HG02938 (cell line): ENCODE measurements around the gene FRMD4A.

ENCODE experiments used
- ATAC-seq: cut with Tn5 transposase; IDR thresholded peaks from one replicate; pipeline ENCODE4 v1.9.1; 2021; ENCODE audit warnings: mild to moderate bottlenecking, moderate library complexity; ENCODE audit not compliant: unreplicated experiment

Gene FRMD4A

GRCh38 chr10:14024329-14025202 is 306.2 kb downstream of the FRMD4A start:
- no peak for ATAC-seq

GRCh38 chr10:14023673-14024328 is 306.9 kb downstream of the FRMD4A start:
- ATAC-seq: no peak

- no peak for ATAC-seq
Measured at GRCh38 chr10:14022954-14023672, 307.6 kb downstream of the FRMD4A start.

DNA sequence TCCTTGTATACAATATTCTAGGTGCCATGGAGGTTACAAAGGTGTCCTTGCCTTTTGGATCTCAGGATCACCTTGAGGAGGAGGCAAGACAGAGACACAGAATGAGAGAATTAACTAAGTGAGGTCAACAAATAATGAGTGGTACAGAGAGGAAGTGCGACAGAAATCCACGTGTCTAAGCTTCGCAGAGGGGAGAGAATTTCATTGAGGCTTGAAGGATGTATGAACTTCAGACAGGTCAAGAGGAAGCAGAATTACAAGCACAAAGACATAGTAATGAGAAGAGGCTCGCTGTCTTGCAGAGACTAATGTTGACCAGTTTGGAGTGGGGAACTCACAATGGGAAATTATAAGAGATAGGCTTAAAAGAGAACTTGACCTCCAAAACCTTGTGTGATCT is 308.7 kb downstream of the FRMD4A start:
- ATAC-seq: no peak

DNA sequence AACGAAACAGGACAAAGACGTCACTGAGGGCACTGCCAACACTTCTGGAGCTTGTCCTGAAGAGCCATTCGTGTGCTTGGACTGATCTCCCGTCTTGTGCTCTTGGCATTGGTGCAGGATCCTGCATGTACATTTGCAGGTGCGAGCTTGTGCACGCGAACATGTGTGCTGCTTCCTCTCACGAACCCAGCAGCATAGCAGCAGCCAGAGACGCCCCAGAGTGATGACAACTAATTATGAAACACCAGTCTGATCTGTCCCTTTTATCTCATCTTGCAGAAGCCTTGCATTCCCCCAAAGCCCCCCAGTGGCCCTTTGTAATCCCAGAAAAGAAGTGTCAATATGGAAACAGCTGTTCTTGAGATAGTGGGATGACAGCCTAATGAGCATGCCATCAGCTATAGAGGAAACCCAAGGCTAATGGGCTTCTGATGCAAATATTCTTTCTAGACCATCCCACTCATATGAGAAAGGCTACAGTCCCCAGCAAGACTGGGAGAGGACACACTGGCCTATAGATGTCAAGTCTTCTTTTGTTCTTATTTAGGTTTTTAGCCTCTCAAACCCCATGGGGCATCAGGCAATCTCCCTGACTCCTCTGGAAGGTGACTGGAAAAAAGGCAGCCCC is 310.6 kb downstream of the FRMD4A start:
- ATAC-seq: no peak

- ATAC-seq: no peak
Measured at GRCh38 chr10:14017467-14017866, 313.3 kb downstream of the FRMD4A start.

DNA sequence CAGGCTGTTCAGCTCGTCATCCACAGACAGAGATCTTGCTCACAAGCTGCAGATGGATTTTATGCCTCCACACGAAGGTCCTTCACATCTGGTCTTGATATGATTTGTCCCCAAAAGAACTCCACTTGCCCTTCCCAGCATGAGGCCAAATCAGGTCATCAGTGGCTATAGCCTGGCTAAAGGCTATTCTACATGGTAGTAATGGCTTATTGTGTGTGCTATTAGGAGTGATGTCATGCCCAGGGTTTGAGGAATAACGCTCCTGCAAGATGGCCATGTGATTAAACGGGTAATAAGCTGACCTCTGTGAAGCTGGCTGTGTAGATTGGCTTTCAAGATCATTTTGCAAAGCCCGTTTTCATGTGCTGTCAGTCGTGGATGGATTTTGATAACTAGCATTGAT is 313.8 kb downstream of the FRMD4A start:
- ATAC-seq: no peak

GRCh38 chr10:14016011-14016536 is 314.6 kb downstream of the FRMD4A start:
- ATAC-seq: no peak

DNA sequence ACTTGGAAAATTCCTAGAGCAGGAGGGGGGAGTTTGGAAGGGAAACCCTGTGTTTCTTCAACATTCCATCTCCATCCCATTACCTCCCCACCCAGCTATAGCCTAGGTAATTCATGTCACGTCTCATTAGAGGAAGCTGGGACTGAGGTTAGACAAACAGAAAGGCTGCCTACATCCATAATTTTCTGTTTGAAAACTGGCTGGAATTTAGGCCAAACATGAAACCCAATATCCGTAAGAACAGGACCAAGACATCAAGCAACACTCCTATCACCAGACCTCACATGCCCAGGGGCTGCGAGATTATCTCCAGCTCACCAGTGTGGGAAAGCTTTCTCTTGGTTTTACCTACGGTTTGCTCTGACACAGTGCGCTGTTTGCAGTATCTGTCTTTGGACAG is 316.3 kb downstream of the FRMD4A start:
- ATAC-seq: no peak

DNA sequence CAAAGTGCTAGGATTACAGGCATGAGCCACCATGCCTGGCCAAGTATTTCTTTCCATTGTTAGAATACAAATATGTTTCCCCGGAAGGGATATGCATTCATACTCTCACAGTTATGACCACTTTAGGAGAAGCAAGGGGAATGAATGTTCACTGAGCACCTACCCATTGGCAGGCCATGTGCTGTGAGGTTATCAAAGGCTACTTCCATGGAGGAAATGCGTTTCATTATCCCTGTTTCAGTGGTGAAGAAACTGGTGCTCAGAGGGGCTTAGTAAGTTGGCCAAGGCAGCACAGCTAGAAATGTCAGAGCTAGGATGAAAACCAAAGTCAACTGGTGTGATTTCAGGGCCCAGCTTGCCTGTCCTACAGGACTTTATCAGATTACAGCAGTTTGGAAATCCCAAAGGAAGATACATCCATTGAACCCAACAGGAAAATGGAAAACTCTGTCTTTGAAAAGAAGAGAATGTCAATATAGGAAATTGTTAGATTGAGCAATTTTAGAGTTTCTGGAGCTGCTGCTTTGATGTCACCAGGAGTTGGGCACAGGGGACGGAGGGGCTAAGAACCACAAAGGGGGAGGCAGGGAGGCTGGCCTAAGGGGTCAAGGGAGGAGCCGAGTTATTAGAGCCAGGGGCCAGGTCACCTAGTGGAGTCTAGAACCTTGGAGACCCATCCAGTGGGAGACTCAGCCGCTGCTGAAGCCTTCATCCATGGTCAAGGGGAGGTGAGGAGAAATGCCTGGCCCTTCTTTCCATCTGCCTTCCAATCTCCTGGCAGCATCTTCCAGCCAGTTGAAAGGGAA is 319.8 kb downstream of the FRMD4A start:
- ATAC-seq: no peak

DNA sequence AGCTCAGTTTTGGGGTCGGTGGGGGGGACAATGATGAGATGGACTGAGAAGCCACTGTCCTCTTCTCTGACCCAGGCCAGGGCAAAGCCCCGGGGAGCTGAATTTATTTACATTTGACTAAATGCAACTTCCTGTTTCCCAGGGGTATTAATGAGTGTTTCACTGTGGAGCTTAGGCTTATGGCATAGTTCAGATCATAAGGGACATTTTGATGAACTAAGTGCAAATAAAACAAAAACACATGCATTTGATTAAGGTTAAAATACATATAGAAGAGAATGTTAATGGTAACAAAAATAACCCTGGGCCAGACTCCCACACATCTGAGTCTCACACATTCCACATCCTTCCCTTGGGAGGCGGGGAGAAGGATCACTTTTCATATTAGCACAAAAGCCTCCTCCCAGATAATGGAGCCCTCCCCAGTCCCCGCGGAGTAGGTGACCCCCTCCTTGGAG is 320.6 kb downstream of the FRMD4A start:
- ATAC-seq: no peak

- ATAC-seq: no peak
Measured at GRCh38 chr10:14009371-14010100, 321.2 kb downstream of the FRMD4A start.

DNA sequence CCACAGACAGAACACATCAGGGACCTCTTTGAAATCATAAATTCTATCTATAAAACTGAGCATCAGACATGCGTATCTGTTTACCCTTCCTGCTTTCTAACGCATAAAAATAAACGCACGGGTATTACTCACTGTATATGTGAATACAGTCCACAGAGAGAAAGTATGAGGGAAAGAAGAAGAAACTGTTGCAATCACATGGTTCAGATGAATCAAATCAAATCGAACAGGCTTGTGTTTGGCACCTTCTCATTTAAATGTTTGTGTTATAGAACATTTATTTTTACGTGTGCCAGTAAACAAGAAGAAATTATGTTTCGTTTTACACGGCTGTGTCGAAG is 322.0 kb downstream of the FRMD4A start:
- no peak for ATAC-seq

- no peak for ATAC-seq
Measured at GRCh38 chr10:14004536-14004935, 326.2 kb downstream of the FRMD4A start.

- ATAC-seq: no peak
Measured at GRCh38 chr10:14003517-14004184, 327.1 kb downstream of the FRMD4A start.

DNA sequence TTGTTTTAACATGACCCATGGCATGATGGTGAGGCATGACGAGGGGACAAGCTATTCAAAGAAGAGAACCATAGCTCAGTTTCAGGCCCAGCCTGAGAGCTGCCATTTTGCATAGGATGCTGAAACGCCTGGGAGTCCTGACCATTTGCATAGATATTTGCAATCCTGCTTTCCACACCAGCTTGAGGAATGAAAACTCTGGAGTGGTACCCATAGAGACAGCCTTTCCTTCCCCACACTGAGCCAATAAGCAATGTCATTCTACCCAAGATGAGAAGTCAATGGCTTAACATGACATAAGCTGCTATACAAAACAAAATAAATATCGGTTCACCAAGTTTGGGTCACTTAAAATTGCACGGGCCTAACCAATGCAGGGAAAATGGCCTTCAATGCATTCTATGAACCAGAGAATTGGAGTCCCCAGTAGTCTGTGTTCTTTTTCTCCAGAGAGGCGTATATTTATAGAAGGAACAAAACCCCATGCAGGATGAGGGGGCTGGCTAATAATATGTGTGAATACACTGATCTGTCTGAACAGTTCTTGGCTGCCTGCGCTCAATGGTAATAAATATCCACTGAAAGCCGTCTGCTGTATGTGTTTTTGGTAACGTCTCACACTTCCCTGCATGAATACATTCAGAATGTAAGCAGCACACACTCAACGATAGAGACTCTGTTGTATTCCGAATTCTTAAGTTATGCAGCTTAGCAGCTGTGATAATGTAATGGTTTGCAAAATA is 329.3 kb downstream of the FRMD4A start:
- no peak for ATAC-seq

- no peak for ATAC-seq
Measured at GRCh38 chr10:13998163-13998835, 332.4 kb downstream of the FRMD4A start.

DNA sequence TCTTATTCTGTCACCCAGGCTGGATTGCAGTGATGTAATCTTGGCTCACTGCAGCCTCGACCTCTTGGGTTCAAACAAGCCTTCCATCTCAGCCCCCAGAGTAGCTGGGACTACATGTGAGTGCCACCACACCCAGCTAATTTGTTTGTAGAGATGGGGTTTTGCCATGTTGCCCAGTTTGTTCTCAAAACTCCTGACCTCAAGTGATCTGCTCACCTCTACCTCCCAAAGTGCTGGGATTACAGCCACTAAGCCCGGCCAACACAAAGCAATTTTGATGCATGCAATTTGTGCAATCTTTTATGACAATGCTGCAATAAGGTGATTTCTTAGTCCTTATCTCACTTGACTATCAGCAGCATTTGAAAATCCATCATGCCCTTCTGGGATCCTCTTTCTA is 333.1 kb downstream of the FRMD4A start:
- no peak for ATAC-seq
